ENCODE measurements around the gene C11orf86. TPM values are rescaled to one million over a fixed set of nuclear protein-coding genes. Genes with fewer than 3 reads are reported as not detected.
"Not testable (repeated sequence)": the region's sequence is repeated elsewhere in the genome, so short reads cannot be mapped to it uniquely, and the experiment has no call there.

Gene C11orf86
- total RNA-seq, 1 experiment from 2014 or later = not detected

- DNase-seq (ENCODE audit: low spot score) = not testable (repeated sequence)
Measured at GRCh38 chr11:66989360-66989759, 14.3 kb downstream of the C11orf86 start.

- no peak for DNase-seq (ENCODE audit: low spot score)
Measured at GRCh38 chr11:66992041-66992440, 16.9 kb downstream of the C11orf86 start.

GRCh38 chr11:66996609-66997273 lies 21.6 kb downstream of the C11orf86 start:
- DNase-seq (ENCODE audit: low spot score) = peak; percentile 21

GRCh38 chr11:66999555-66999954 lies 24.5 kb downstream of the C11orf86 start:
- DNase-seq (ENCODE audit: low spot score) = no peak

- no peak for DNase-seq (ENCODE audit: low spot score)
Measured at GRCh38 chr11:67001332-67001731, 26.2 kb downstream of the C11orf86 start.

GRCh38 chr11:67002297-67002913 lies 27.3 kb downstream of the C11orf86 start:
- no peak for DNase-seq (ENCODE audit: low spot score)

- DNase-seq (ENCODE audit: low spot score) = no peak
Measured at GRCh38 chr11:67002921-67003411, 27.9 kb downstream of the C11orf86 start.

- not testable (repeated sequence) for DNase-seq (ENCODE audit: low spot score)
Measured at GRCh38 chr11:67005200-67005599, 30.1 kb downstream of the C11orf86 start.

GRCh38 chr11:67006029-67006884 lies 31.2 kb downstream of the C11orf86 start:
- peak; percentile 71 for DNase-seq (ENCODE audit: low spot score)

- no peak for DNase-seq (ENCODE audit: low spot score)
Measured at GRCh38 chr11:67007126-67007525, 32.0 kb downstream of the C11orf86 start.

- DNase-seq (ENCODE audit: low spot score) = no peak
Measured at GRCh38 chr11:67010296-67010905, 35.3 kb downstream of the C11orf86 start.

- no peak for DNase-seq (ENCODE audit: low spot score)
Measured at GRCh38 chr11:67013511-67014045, 38.5 kb downstream of the C11orf86 start.

- DNase-seq (ENCODE audit: low spot score) = no peak
Measured at GRCh38 chr11:67014343-67014742, 39.2 kb downstream of the C11orf86 start.

GRCh38 chr11:67015048-67015447 lies 39.9 kb downstream of the C11orf86 start:
- DNase-seq (ENCODE audit: low spot score) = no peak

GRCh38 chr11:67016550-67016949 lies 41.4 kb downstream of the C11orf86 start:
- no peak for DNase-seq (ENCODE audit: low spot score)

- no peak for DNase-seq (ENCODE audit: low spot score)
Measured at GRCh38 chr11:67020949-67021348, 45.8 kb downstream of the C11orf86 start.

- no peak for DNase-seq (ENCODE audit: low spot score)
Measured at GRCh38 chr11:67022341-67022933, 47.3 kb downstream of the C11orf86 start.

- DNase-seq (ENCODE audit: low spot score) = no peak
Measured at GRCh38 chr11:67022961-67023956, 48.2 kb downstream of the C11orf86 start, which contains the start of gene SYT12. TSS of gene SYT12 (plus strand) at chr11:67023134. CDS start at chr11:67030145, 7,011 bp downstream.

GRCh38 chr11:67023957-67024353 lies 48.9 kb downstream of the C11orf86 start:
- no peak for DNase-seq (ENCODE audit: low spot score)

- DNase-seq (ENCODE audit: low spot score) = peak; percentile 81
Measured at GRCh38 chr11:67024410-67024809, 49.3 kb downstream of the C11orf86 start.
